Uterus (tissue), 4 donors: Measurements from ENCODE around the gene COMMD6. TPM values are rescaled to one million over a fixed set of nuclear protein-coding genes. Genes with fewer than 3 reads are reported as not detected.

Source experiments
- DNase-seq, 2 donors: peaks; one replicate each; pipeline ENCODE4 v3.0.0-alpha.2; 2019 to 2020
- H3K27ac ChIP-seq, 2 donors: fragments of 200-600 bp; sonication (generic); 1 replicate in 1 of 2; 2 replicates in 1 of 2; pipeline ENCODE4 v1.5.1; 2016 to 2018
- H3K27me3 ChIP-seq, 2 donors: fragments of 200-600 bp; sonication (generic); one replicate each; pipeline ENCODE4 v1.5.1; 2018 to 2019; ENCODE audit warnings: control low read depth in 1 of 2
- H3K36me3 ChIP-seq, 2 donors: fragments of 200-600 bp; sonication (generic); one replicate each; pipeline ENCODE4 v1.5.1; 2019; ENCODE audit warnings: control low read depth in 1 of 2
- H3K4me1 ChIP-seq, 2 donors: fragments of 200-600 bp; sonication (generic); one replicate each; pipeline ENCODE4 v1.5.1; 2018 to 2019; ENCODE audit warnings: control low read depth in 1 of 2
- H3K4me3 ChIP-seq, 2 donors: fragments of 200-600 bp; sonication (generic); 1 replicate in 1 of 2; 2 replicates in 1 of 2; pipeline ENCODE4 v1.5.1; 2018 to 2019; ENCODE audit warnings: mild to moderate bottlenecking in 1 of 2
- H3K9me3 ChIP-seq, 2 donors: fragments of 200-600 bp; sonication (generic); one replicate each; pipeline ENCODE4 v1.5.1; 2019; ENCODE audit warnings: control low read depth in 1 of 2
- CTCF ChIP-seq, 4 experiments: fragments of 200-600 bp in 2 of 4; fragments of 450-650 bp in 2 of 4; sonication (generic) in 2 of 4; IDR thresholded peaks; one replicate each; pipeline ENCODE4 v1.5.1; 2016 to 2019; ENCODE audit warnings: antibody characterized with exemption in 4 of 4, mild to moderate bottlenecking in 2 of 4, moderate library complexity in 1 of 4
- POLR2A ChIP-seq, 2 donors: fragments of 450-650 bp; IDR thresholded peaks; one replicate each; pipeline ENCODE4 v1.6.1; 2016; ENCODE audit warnings: antibody characterized with exemption in 2 of 2, mild to moderate bottlenecking in 1 of 2, moderate library complexity in 1 of 2
- intact Hi-C: fragments of 100-400 bp; cut with DNase I; formaldehyde crosslinking; loops from one replicate; pipeline ENCODE4 v1.15.1; 2023; ENCODE audit warnings: low total_unique reads
- total RNA-seq, 4 donors: library from RNA; depleted of rRNA in 3 of 4; stranded (reverse); fragments of >200 nt in 3 of 4; gene quantifications; one replicate each; pipeline versions ENCODE4 v1.1.0 to v1.2.4, GENCODE V29; 2014 to 2023
- donor health status: DM: yes; HTN: yes; CAD: no.

COMMD6 gene
- total RNA-seq, 4 donors from 2014 or later: 33.7 to 1,264 (median 574) TPM

- no peaks in the 10 kb centered on the region for H3K27me3 ChIP-seq
- H3K4me3 ChIP-seq: no peak overlapping the region
- H3K4me1 ChIP-seq: no peaks in the 10 kb centered on the region
- TF ChIP-seq CTCF (IDR thresholded peaks at IDR 0.05) (no peak), POLR2A (IDR thresholded peaks at IDR 0.05) (no peak)
- no peaks in the 10 kb centered on the region for H3K9me3 ChIP-seq
- intact Hi-C loops: no loop called here
- H3K36me3 ChIP-seq: peaks cover 0 to 3% of the 10 kb centered on the region in 2 donors
- no peak overlapping the region for H3K27ac ChIP-seq
- no peak for DNase-seq
Observed at GRCh38 chr13:75491376-75491775, 46.3 kb downstream of the COMMD6 start.

GRCh38 chr13:75489502-75490263 lies 48.0 kb downstream of the COMMD6 start:
- no peaks in the 10 kb centered on the region for H3K9me3 ChIP-seq
- no peaks in the 10 kb centered on the region for H3K4me1 ChIP-seq
- no peak for TF ChIP-seq CTCF (IDR thresholded peaks at IDR 0.05)
- TF ChIP-seq POLR2A (IDR thresholded peaks at IDR 0.05): no peak
- H3K27ac ChIP-seq: no peak overlapping the region
- H3K36me3 ChIP-seq: peaks cover 0 to 3% of the 10 kb centered on the region in 2 donors
- H3K27me3 ChIP-seq: no peaks in the 10 kb centered on the region
- no peak for DNase-seq
- no peak overlapping the region for H3K4me3 ChIP-seq
- intact Hi-C loops: no loop called here

- Histone ChIP-seq H3K4me3 (no peak overlapping the region), H3K9me3 (no peaks in the 10 kb centered on the region), H3K36me3 (peaks cover 0 to 3% of the 10 kb centered on the region in 2 donors), H3K27me3 (no peaks in the 10 kb centered on the region), H3K4me1 (no peaks in the 10 kb centered on the region), H3K27ac (no peak overlapping the region)
- no peak for TF ChIP-seq CTCF (IDR thresholded peaks at IDR 0.05)
- TF ChIP-seq POLR2A (IDR thresholded peaks at IDR 0.05): no peak
- DNase-seq: no peak
- intact Hi-C loops: no loop called here
Observed at GRCh38 chr13:75486146-75487062, 51.2 kb downstream of the COMMD6 start.

- H3K27ac ChIP-seq: no peak overlapping the region
- H3K4me3 ChIP-seq: no peak overlapping the region
- H3K9me3 ChIP-seq: no peaks in the 10 kb centered on the region
- H3K27me3 ChIP-seq: no peaks in the 10 kb centered on the region
- H3K36me3 ChIP-seq: peaks cover 0 to 3% of the 10 kb centered on the region in 2 donors
- H3K4me1 ChIP-seq: no peaks in the 10 kb centered on the region
- no peak for DNase-seq
- no peak for TF ChIP-seq CTCF (IDR thresholded peaks at IDR 0.05)
- TF ChIP-seq POLR2A (IDR thresholded peaks at IDR 0.05): no peak
- intact Hi-C loops: no loop called here
Observed at GRCh38 chr13:75485286-75486062, 52.2 kb downstream of the COMMD6 start.
